Erythroblast (primary cell): ENCODE results near the gene RSAD1.

Experiments used
- GATA1 ChIP-seq: IDR thresholded peaks from 2 replicates; pipeline ENCODE4 v1.6.1; 2011; ENCODE audit warnings: low read depth, mild to moderate bottlenecking, control low read depth, low read length, moderate library complexity
- POLR2A ChIP-seq: IDR thresholded peaks from 2 replicates; pipeline ENCODE4 v1.6.1; 2011; ENCODE audit warnings: mild to moderate bottlenecking, low read length

GRCh38 chr17:50477976-50478375, 684 bp upstream of the RSAD1 start:
- no peak for TF ChIP-seq POLR2A
- no peak for TF ChIP-seq GATA1
